Measurements from ENCODE around the gene NPHS1. TPM values are rescaled to one million over a fixed set of nuclear protein-coding genes. Genes with fewer than 3 reads are reported as not detected.

The NPHS1 gene
- total RNA-seq, 4 donors from 2014 or later = 0.14 TPM; not detected in 3

GRCh38 chr19:35789195-35789977 lies 62.9 kb downstream of the NPHS1 start:
- Histone ChIP-seq H3K4me1 (no peaks in the 10 kb centered on the region), H3K4me3 (no peak overlapping the region), H3K9me3 (no peaks in the 10 kb centered on the region), H3K27ac (no peak overlapping the region), H3K27me3 (no peaks in the 10 kb centered on the region), H3K36me3 (no peaks in the 10 kb centered on the region)
- DNase-seq = no peak
- intact Hi-C loops (cut with DNase I; ENCODE audit: low total_unique reads) = loop anchor here (10.0 kb wide), 1 partner anchor 145 kb away; the partner anchor contains the start of gene LRFN3
- no peak for TF ChIP-seq CTCF (IDR thresholded peaks at IDR 0.05)
- no peak for TF ChIP-seq POLR2A (IDR thresholded peaks at IDR 0.05)

GRCh38 chr19:35788205-35788960 lies 63.9 kb downstream of the NPHS1 start:
- TF ChIP-seq CTCF (IDR thresholded peaks at IDR 0.05) (no peak), POLR2A (IDR thresholded peaks at IDR 0.05) (no peak)
- no peak for DNase-seq
- H3K9me3 ChIP-seq = no peaks in the 10 kb centered on the region
- H3K27ac ChIP-seq = no peak overlapping the region
- H3K27me3 ChIP-seq = no peaks in the 10 kb centered on the region
- H3K36me3 ChIP-seq = no peaks in the 10 kb centered on the region
- no peaks in the 10 kb centered on the region for H3K4me1 ChIP-seq
- no peak overlapping the region for H3K4me3 ChIP-seq
- intact Hi-C loops (cut with DNase I; ENCODE audit: low total_unique reads) = loop anchor here (10.0 kb wide), 1 partner anchor 146 kb away; the partner anchor contains the start of gene LRFN3

GRCh38 chr19:35787227-35787799 lies 65.0 kb downstream of the NPHS1 start:
- H3K27ac ChIP-seq = no peak overlapping the region
- no peak for DNase-seq
- intact Hi-C loops (cut with DNase I; ENCODE audit: low total_unique reads) = loop anchor here (10.0 kb wide), 1 partner anchor 147 kb away; the partner anchor contains the start of gene LRFN3
- no peaks in the 10 kb centered on the region for H3K4me1 ChIP-seq
- H3K36me3 ChIP-seq = no peaks in the 10 kb centered on the region
- no peak overlapping the region for H3K4me3 ChIP-seq
- H3K9me3 ChIP-seq = no peaks in the 10 kb centered on the region
- no peaks in the 10 kb centered on the region for H3K27me3 ChIP-seq
- TF ChIP-seq POLR2A (IDR thresholded peaks at IDR 0.05) (no peak), CTCF (IDR thresholded peaks at IDR 0.05) (no peak)

GRCh38 chr19:35786299-35787160 lies 65.8 kb downstream of the NPHS1 start:
- H3K4me1 ChIP-seq = no peaks in the 10 kb centered on the region
- H3K27ac ChIP-seq = no peak overlapping the region
- no peak for DNase-seq
- intact Hi-C loops (cut with DNase I; ENCODE audit: low total_unique reads) = loop anchor here (10.0 kb wide), 1 partner anchor 148 kb away; the partner anchor contains the start of gene LRFN3
- no peaks in the 10 kb centered on the region for H3K36me3 ChIP-seq
- TF ChIP-seq CTCF (IDR thresholded peaks at IDR 0.05) = no peak
- TF ChIP-seq POLR2A (IDR thresholded peaks at IDR 0.05) = no peak
- H3K4me3 ChIP-seq = no peak overlapping the region
- no peaks in the 10 kb centered on the region for H3K9me3 ChIP-seq
- no peaks in the 10 kb centered on the region for H3K27me3 ChIP-seq

All from uterus (tissue), 4 donors.